GM21825 (cell line): ENCODE measurements around the gene ARHGAP42.

Source experiments
- ATAC-seq: cut with Tn5 transposase; IDR thresholded peaks from one replicate; pipeline ENCODE4 v1.9.1; 2021; ENCODE audit warnings: mild to moderate bottlenecking, moderate library complexity; ENCODE audit not compliant: unreplicated experiment

Gene ARHGAP42

GRCh38 chr11:100753571-100753970 lies 66.5 kb downstream of the ARHGAP42 start:
- ATAC-seq: no peak

GRCh38 chr11:100756559-100756958 lies 69.5 kb downstream of the ARHGAP42 start:
- ATAC-seq: no peak

- ATAC-seq: no peak
Measured at GRCh38 chr11:100757646-100758045, 70.6 kb downstream of the ARHGAP42 start.

- no peak for ATAC-seq
Measured at GRCh38 chr11:100759106-100759505, 72.0 kb downstream of the ARHGAP42 start.

GRCh38 chr11:100759856-100760255 lies 72.8 kb downstream of the ARHGAP42 start:
- ATAC-seq: no peak

GRCh38 chr11:100760744-100761143 lies 73.7 kb downstream of the ARHGAP42 start:
- ATAC-seq: no peak

GRCh38 chr11:100761841-100762240 lies 74.8 kb downstream of the ARHGAP42 start:
- ATAC-seq: no peak

- no peak for ATAC-seq
Measured at GRCh38 chr11:100766764-100767163, 79.7 kb downstream of the ARHGAP42 start.

GRCh38 chr11:100769165-100769564 lies 82.1 kb downstream of the ARHGAP42 start:
- ATAC-seq: no peak

GRCh38 chr11:100769617-100770016 lies 82.5 kb downstream of the ARHGAP42 start:
- ATAC-seq: no peak

GRCh38 chr11:100774132-100774531 lies 87.0 kb downstream of the ARHGAP42 start:
- no peak for ATAC-seq

- no peak for ATAC-seq
Measured at GRCh38 chr11:100774859-100775258, 87.8 kb downstream of the ARHGAP42 start.

GRCh38 chr11:100776212-100776896 lies 89.3 kb downstream of the ARHGAP42 start:
- no peak for ATAC-seq

- ATAC-seq: no peak
Measured at GRCh38 chr11:100777103-100777502, 90.0 kb downstream of the ARHGAP42 start.

GRCh38 chr11:100777736-100778135 lies 90.6 kb downstream of the ARHGAP42 start:
- ATAC-seq: no peak

- no peak for ATAC-seq
Measured at GRCh38 chr11:100778166-100778785, 91.2 kb downstream of the ARHGAP42 start.

- no peak for ATAC-seq
Measured at GRCh38 chr11:100780470-100780869, 93.4 kb downstream of the ARHGAP42 start.

- ATAC-seq: no peak
Measured at GRCh38 chr11:100785148-100785983, 98.3 kb downstream of the ARHGAP42 start.

- no peak for ATAC-seq
Measured at GRCh38 chr11:100788561-100789295, 101.6 kb downstream of the ARHGAP42 start.

GRCh38 chr11:100789500-100789899 lies 102.4 kb downstream of the ARHGAP42 start:
- ATAC-seq: no peak

GRCh38 chr11:100790073-100790472 lies 103.0 kb downstream of the ARHGAP42 start:
- ATAC-seq: no peak
